Uterus (tissue), 2 donors: Measurements from ENCODE around the gene UBASH3A.

Source experiments
- POLR2A ChIP-seq, 2 donors: fragments of 450-650 bp; IDR thresholded peaks; one replicate each; pipeline ENCODE4 v1.6.1; 2016; ENCODE audit warnings: antibody characterized with exemption in 2 of 2, mild to moderate bottlenecking in 1 of 2, moderate library complexity in 1 of 2
- TF ChIP-seq, protein P1 (sequence below), 4 experiments: fragments of 200-600 bp in 2 of 4; fragments of 450-650 bp in 2 of 4; sonication (generic) in 2 of 4; IDR thresholded peaks; one replicate each; pipeline ENCODE4 v1.5.1; 2016 to 2019; ENCODE audit warnings: antibody characterized with exemption in 4 of 4, mild to moderate bottlenecking in 2 of 4, moderate library complexity in 1 of 4

DNA sequence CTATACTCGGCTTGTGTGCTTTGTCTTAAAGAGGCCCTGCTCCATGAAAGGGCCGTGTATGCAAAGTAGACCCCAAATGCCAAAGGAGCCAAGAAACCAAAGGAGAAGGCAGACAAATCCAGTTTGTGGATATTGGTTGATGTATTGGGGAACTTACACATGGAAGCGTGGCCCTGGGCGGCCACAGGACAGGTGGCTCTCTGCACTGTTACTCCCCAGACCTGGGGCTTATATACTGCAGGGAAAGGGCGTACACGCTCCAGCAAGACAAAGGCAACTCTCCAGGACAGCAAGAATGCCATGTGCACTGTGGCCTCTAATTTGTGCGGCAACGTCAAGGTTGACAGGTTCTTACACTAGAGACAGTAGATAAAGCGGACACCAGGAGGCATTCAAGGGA lies 67.5 kb downstream of the UBASH3A start:
- TF ChIP-seq, protein P1, sequence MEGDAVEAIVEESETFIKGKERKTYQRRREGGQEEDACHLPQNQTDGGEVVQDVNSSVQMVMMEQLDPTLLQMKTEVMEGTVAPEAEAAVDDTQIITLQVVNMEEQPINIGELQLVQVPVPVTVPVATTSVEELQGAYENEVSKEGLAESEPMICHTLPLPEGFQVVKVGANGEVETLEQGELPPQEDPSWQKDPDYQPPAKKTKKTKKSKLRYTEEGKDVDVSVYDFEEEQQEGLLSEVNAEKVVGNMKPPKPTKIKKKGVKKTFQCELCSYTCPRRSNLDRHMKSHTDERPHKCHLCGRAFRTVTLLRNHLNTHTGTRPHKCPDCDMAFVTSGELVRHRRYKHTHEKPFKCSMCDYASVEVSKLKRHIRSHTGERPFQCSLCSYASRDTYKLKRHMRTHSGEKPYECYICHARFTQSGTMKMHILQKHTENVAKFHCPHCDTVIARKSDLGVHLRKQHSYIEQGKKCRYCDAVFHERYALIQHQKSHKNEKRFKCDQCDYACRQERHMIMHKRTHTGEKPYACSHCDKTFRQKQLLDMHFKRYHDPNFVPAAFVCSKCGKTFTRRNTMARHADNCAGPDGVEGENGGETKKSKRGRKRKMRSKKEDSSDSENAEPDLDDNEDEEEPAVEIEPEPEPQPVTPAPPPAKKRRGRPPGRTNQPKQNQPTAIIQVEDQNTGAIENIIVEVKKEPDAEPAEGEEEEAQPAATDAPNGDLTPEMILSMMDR (IDR thresholded peaks at IDR 0.05): no peak
- no peak for TF ChIP-seq POLR2A (IDR thresholded peaks at IDR 0.05)
